ENCODE measurements around the gene PDE4C. TPM values are rescaled to one million over a fixed set of nuclear protein-coding genes. Genes with fewer than 3 reads are reported as not detected.
A peak's percentile ranks its signal among the peaks of the same experiment; 100 is the strongest.

The PDE4C gene
- total and polyA plus RNA-seq, 9 of the 15 experiments (the other 6 are each of a cell fraction or from before 2014, with no cell fraction given): 0.04 to 0.91 (median 0.20) TPM; not detected in 1

- TF ChIP-seq REST (IDR thresholded peaks at IDR 0.05; ENCODE audit: borderline replicate concordance) (peak; percentile 84), REST (CRISPR knock-in tag; IDR thresholded peaks at IDR 0.05; ENCODE audit: low read depth) (no peak), HDGF (IDR thresholded peaks at IDR 0.05) (no peak), U2AF2 (optimal IDR thresholded peaks at IDR 0.05; ENCODE audit: low read depth, low read length) (no peak), ZNF583 (CRISPR knock-in tag; IDR thresholded peaks at IDR 0.05) (0 out of 2 replicates have a peak, but pooled peaks have one; percentile 32), HMGN3 (IDR thresholded peaks at IDR 0.05; ENCODE audit: borderline replicate concordance, extremely low read depth, insufficient read length, low read depth, low read length) (peak; percentile 53), KLF16 (IDR thresholded peaks at IDR 0.05) (0 out of 2 replicates have a peak, but pooled peaks have one; percentile 39), CBX3 (IDR thresholded peaks at IDR 0.05; ENCODE audit: borderline replicate concordance in 1 of 2, low read length in 2 of 2) (0 out of 3 replicates have a peak, but pooled peaks of 1 of the 2 experiments have one; percentile 56), SMARCA5 (IDR thresholded peaks at IDR 0.05) (0 out of 2 replicates have a peak, but pooled peaks have one; percentile 14), CXXC5 (CRISPR knock-in tag; IDR thresholded peaks at IDR 0.05) (0 out of 2 replicates have a peak, but pooled peaks have one; percentile 32), CBFA2T2 (conservative IDR thresholded peaks at IDR 0.05) (0 out of 2 replicates have a peak, but pooled peaks have one; percentile 2), TAF1 (IDR thresholded peaks at IDR 0.05; ENCODE audit: control insufficient read depth, extremely low read depth, insufficient read depth, low read length, severe bottlenecking) (peak; percentile 28), ZFX (CRISPR knock-in tag; IDR thresholded peaks at IDR 0.05) (peak; percentile 45), USF1 (CRISPR knock-in tag; IDR thresholded peaks at IDR 0.05) (no peak), SMAD4 (CRISPR knock-in tag; conservative IDR thresholded peaks at IDR 0.05) (peak; percentile 67)
These were observed 4.2 kb downstream of the PDE4C start (continued) for GRCh38 chr19:18221815-18222725.
